Caco-2 (cell line): ENCODE data around the gene AGRN. TPM values are rescaled to one million over a fixed set of nuclear protein-coding genes. Genes with fewer than 3 reads are reported as not detected.

Experiments used
- total RNA-seq: library from RNA; stranded (reverse); gene quantifications from 2 replicates; pipeline ENCODE4 v1.2.3, GENCODE V29; 2022

Gene AGRN
- total RNA-seq, 1 experiment from 2014 or later: 176 TPM

Other genes with a start within 250 kb of the AGRN start
- gene SAMD11, start 96.2 kb upstream of the AGRN start, total RNA-seq: 0.54 and 0.63 TPM in 2 replicates
- gene NOC2L, start 60.9 kb upstream of the AGRN start, total RNA-seq: 93.4 and 94.1 TPM in 2 replicates
- gene KLHL17, start 59.5 kb upstream of the AGRN start, total RNA-seq: 33.1 and 34.4 TPM in 2 replicates
- gene PLEKHN1, start 53.6 kb upstream of the AGRN start, total RNA-seq: 3.1 and 4.0 TPM in 2 replicates
- gene PERM1, start 38.0 kb upstream of the AGRN start, total RNA-seq: 0.18 and 0.65 TPM in 2 replicates
- gene HES4, start 20.0 kb upstream of the AGRN start, total RNA-seq: 45.5 and 53.8 TPM in 2 replicates
- 55.5 and 63.1 TPM in 2 replicates for gene ISG15, start 6.6 kb upstream of the AGRN start, total RNA-seq
- gene RNF223, start 54.2 kb downstream of the AGRN start, total RNA-seq: 0.56 and 0.57 TPM in 2 replicates
- 12.9 and 14.0 TPM in 2 replicates for gene C1orf159, start 96.0 kb downstream of the AGRN start, total RNA-seq
- 0.29 and 1.2 TPM in 2 replicates for gene TTLL10, start 153.8 kb downstream of the AGRN start, total RNA-seq
- gene TNFRSF18, start 186.5 kb downstream of the AGRN start, total RNA-seq: not detected in 2 replicates
- not detected in 2 replicates for gene TNFRSF4, start 194.0 kb downstream of the AGRN start, total RNA-seq
- 138 and 140 TPM in 2 replicates for gene SDF4, start 211.9 kb downstream of the AGRN start, total RNA-seq
- 24.8 and 25.3 TPM in 2 replicates for gene B3GALT6, start 212.1 kb downstream of the AGRN start, total RNA-seq
- gene C1QTNF12, start 226.6 kb downstream of the AGRN start, total RNA-seq: 3.4 and 3.7 TPM in 2 replicates